Loucy (cell line): ENCODE data around the gene AMBRA1.
"Not testable (repeated sequence)": the region's sequence is repeated elsewhere in the genome, so short reads cannot be mapped to it uniquely, and the experiment has no call there.

Source experiments
- H2AFZ ChIP-seq: fragments of 200-600 bp; sonication (generic); 2 replicates; pipeline ENCODE4 v1.6.0; 2016; ENCODE audit warnings: antibody characterized with exemption, mild to moderate bottlenecking, low read length, moderate library complexity
- H3F3A ChIP-seq: fragments of 200-600 bp; 2 replicates; pipeline ENCODE4 v1.6.0; 2016; ENCODE audit warnings: antibody characterized with exemption, low read depth, mild to moderate bottlenecking
- H3K27me3 ChIP-seq: fragments of 200-600 bp; sonication (generic); 2 replicates; pipeline ENCODE4 v1.6.1; 2014; ENCODE audit warnings: low read length, mild to moderate bottlenecking; ENCODE audit not compliant: insufficient read depth, poor library complexity, severe bottlenecking
- H3K36me3 ChIP-seq: fragments of 200-600 bp; sonication (generic); 2 replicates; pipeline ENCODE4 v1.6.1; 2016; ENCODE audit warnings: low read length; ENCODE audit not compliant: insufficient read depth
- H3K4me1 ChIP-seq: fragments of 200-600 bp; sonication (generic); 2 replicates; pipeline ENCODE4 v1.5.1; 2014; ENCODE audit warnings: low read length, mild to moderate bottlenecking; ENCODE audit not compliant: insufficient read depth, poor library complexity, severe bottlenecking
- H3K4me2 ChIP-seq: fragments of 200-600 bp; sonication (generic); 2 replicates; pipeline ENCODE4 v1.6.0; 2014; ENCODE audit warnings: antibody characterized with exemption, low read length, low read depth, mild to moderate bottlenecking; ENCODE audit not compliant: poor library complexity, severe bottlenecking
- H3K4me3 ChIP-seq: fragments of 200-600 bp; sonication (generic); 2 replicates; pipeline ENCODE4 v1.5.1; 2014; ENCODE audit warnings: low read length, mild to moderate bottlenecking, mixed read lengths; ENCODE audit not compliant: poor library complexity, severe bottlenecking
- H3K79me2 ChIP-seq: fragments of 200-600 bp; sonication (generic); 2 replicates; pipeline ENCODE4 v1.6.1; 2014; ENCODE audit warnings: low read length; ENCODE audit not compliant: insufficient read depth
- H3K9ac ChIP-seq: fragments of 200-600 bp; sonication (generic); 2 replicates; pipeline ENCODE4 v1.6.0; 2014; ENCODE audit warnings: mild to moderate bottlenecking, low read depth, low read length, moderate library complexity; ENCODE audit not compliant: poor library complexity, severe bottlenecking
- H3K9me2 ChIP-seq: fragments of 200-600 bp; sonication (generic); replicated peaks from 2 replicates; pipeline ENCODE4 v1.6.1; 2016; ENCODE audit warnings: low read depth, low read length, mixed read lengths
- H3K9me3 ChIP-seq: fragments of 200-600 bp; sonication (generic); 2 replicates; pipeline ENCODE4 v1.6.1; 2014; ENCODE audit warnings: mild to moderate bottlenecking, antibody characterized with exemption, low read length, low read depth; ENCODE audit not compliant: insufficient read depth
- H4K20me1 ChIP-seq: fragments of 200-600 bp; sonication (generic); 2 replicates; pipeline ENCODE4 v1.6.0; 2014; ENCODE audit warnings: antibody characterized with exemption, low read length, mild to moderate bottlenecking; ENCODE audit not compliant: insufficient read depth, poor library complexity, severe bottlenecking
- CTCF ChIP-seq: fragments of 200-600 bp; sonication (generic); conservative IDR thresholded peaks from 2 replicates; pipeline ENCODE4 v1.5.1; 2014; ENCODE audit warnings: mild to moderate bottlenecking, antibody characterized with exemption, low read length
- EZH2phosphoT487 ChIP-seq: fragments of 200-600 bp; IDR thresholded peaks from 2 replicates; pipeline ENCODE4 v1.6.1; 2018; ENCODE audit warnings: antibody characterized with exemption, mild to moderate bottlenecking, moderate library complexity, borderline replicate concordance

Gene AMBRA1

GRCh38 chr11:46521961-46522681, 71.7 kb downstream of the AMBRA1 start:
- Histone ChIP-seq H4K20me1 (peaks cover 9% of the 10 kb centered on the region), H3K4me2 (no peak overlapping the region), H3K9me2 (no peaks in the 10 kb centered on the region)

GRCh38 chr11:46520971-46521745, 72.7 kb downstream of the AMBRA1 start:
- Histone ChIP-seq H3K4me1 (peaks cover under 1% of the 10 kb centered on the region), H3K9me3 (no peaks in the 10 kb centered on the region), H3K9me2 (no peaks in the 10 kb centered on the region), H2AFZ (no peak overlapping the region), H3K9ac (no peak overlapping the region), H3K27me3 (no peaks in the 10 kb centered on the region), H3K79me2 (peaks cover 66% of the 10 kb centered on the region), H3K4me3 (no peak overlapping the region), H3K36me3 (no peaks in the 10 kb centered on the region; the same call in 1 of the 2 replicates), H3F3A (no peaks in the 10 kb centered on the region), H4K20me1 (peaks cover 9% of the 10 kb centered on the region), H3K4me2 (no peak overlapping the region)
- no peak for TF ChIP-seq EZH2phosphoT487
- TF ChIP-seq CTCF = no peak

More at GRCh38 chr11:46521961-46522681, 71.7 kb downstream of the AMBRA1 start:
- H3K4me1 ChIP-seq = peaks cover 10% of the 10 kb centered on the region
- no peaks in the 10 kb centered on the region for H3K27me3 ChIP-seq
- no peaks in the 10 kb centered on the region for H3K9me3 ChIP-seq
- no peak overlapping the region for H3K4me3 ChIP-seq
- no peaks in the 10 kb centered on the region; the same call in 1 of the 2 replicates for H3K36me3 ChIP-seq
- no peaks in the 10 kb centered on the region for H3F3A ChIP-seq
- no peak overlapping the region for H3K9ac ChIP-seq
- H3K79me2 ChIP-seq = peaks cover 72% of the 10 kb centered on the region
- no peak overlapping the region for H2AFZ ChIP-seq
- TF ChIP-seq EZH2phosphoT487 (no peak), CTCF (peak; percentile 58)

GRCh38 chr11:46519351-46519750, 74.5 kb downstream of the AMBRA1 start:
- Histone ChIP-seq H3K9me3 (no peaks in the 10 kb centered on the region), H3K4me1 (no peaks in the 10 kb centered on the region), H3K4me2 (no peak overlapping the region), H3F3A (no peaks in the 10 kb centered on the region), H4K20me1 (peaks cover 9% of the 10 kb centered on the region), H3K36me3 (no peaks in the 10 kb centered on the region; the same call in 1 of the 2 replicates), H3K27me3 (no peaks in the 10 kb centered on the region), H3K9me2 (no peaks in the 10 kb centered on the region), H3K9ac (no peak overlapping the region), H3K79me2 (peaks cover 67% of the 10 kb centered on the region), H2AFZ (no peak overlapping the region), H3K4me3 (no peak overlapping the region)
- TF ChIP-seq CTCF (no peak), EZH2phosphoT487 (no peak)

- H3K4me3 ChIP-seq, H3K9me3 ChIP-seq, H3K4me2 ChIP-seq, H3F3A ChIP-seq, H2AFZ ChIP-seq, H4K20me1 ChIP-seq, H3K9me2 ChIP-seq, H3K4me1 ChIP-seq, H3K27me3 ChIP-seq, H3K36me3 ChIP-seq, H3K9ac ChIP-seq: not testable (repeated sequence)
- peaks cover 66% of the 10 kb centered on the region for H3K79me2 ChIP-seq
Measured at GRCh38 chr11:46518928-46519327, 74.9 kb downstream of the AMBRA1 start.
